HG03025 (cell line): ENCODE data around the gene GID8.
A peak's percentile ranks its signal among the peaks of the same experiment; 100 is the strongest.
"Not testable (repeated sequence)": the region's sequence is repeated elsewhere in the genome, so short reads cannot be mapped to it uniquely, and the experiment has no call there.

ENCODE experiments used
- ATAC-seq: cut with Tn5 transposase; IDR thresholded peaks from one replicate; pipeline ENCODE4 v1.9.1; 2021; ENCODE audit warnings: mild to moderate bottlenecking, moderate library complexity; ENCODE audit not compliant: unreplicated experiment, low FRiP score

The GID8 gene

DNA sequence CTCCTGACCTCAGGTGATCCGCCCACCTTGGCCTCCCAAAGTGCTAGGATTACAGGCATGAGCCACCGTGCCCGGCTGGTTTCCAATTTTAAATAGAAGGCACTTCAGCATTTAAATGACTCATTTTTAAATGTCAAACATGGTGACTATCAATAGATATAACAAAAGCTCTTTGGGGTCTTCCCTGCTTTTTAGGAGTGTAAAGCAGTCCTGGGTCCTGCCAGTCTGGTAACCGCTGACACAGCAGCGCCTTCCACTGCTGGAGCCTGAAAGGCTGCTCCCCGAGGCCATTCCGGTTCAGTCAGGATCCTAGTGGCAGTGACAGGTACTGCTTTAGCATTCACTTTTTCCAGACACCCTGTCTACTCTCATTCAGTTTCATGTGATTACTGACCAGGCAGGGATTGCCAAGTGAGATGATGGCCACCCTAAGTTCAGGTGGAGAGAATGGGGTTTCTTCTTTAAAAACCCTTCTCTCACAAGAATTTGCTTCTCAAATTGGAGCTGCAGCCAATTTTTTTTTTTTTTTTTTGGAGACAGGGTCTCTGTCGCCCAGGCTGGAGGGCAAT is 16.7 kb upstream of the GID8 start:
- ATAC-seq, result no peak

DNA sequence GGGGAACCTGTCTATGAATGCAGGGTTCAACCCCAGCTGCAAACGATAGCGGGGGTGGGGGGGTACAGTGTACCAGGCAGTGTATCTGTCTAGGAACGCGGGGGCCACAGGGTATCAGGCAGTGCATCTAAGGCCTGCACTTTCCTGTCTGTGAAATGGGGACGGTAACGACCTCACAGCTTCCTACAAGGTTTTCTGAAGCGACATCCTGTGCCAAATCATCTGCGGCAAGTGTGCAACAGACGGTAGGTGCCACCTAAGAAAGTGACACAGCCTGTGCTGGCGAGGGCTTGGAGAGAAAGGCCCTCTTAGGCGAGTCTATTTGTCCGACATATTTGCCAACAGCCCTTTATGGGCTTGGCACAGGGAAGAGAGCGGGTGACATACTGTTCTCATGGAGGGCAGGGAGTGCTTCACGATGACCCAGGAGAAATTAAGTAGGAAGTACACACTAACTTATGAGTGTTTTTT is 15.5 kb upstream of the GID8 start:
- ATAC-seq, result no peak

DNA sequence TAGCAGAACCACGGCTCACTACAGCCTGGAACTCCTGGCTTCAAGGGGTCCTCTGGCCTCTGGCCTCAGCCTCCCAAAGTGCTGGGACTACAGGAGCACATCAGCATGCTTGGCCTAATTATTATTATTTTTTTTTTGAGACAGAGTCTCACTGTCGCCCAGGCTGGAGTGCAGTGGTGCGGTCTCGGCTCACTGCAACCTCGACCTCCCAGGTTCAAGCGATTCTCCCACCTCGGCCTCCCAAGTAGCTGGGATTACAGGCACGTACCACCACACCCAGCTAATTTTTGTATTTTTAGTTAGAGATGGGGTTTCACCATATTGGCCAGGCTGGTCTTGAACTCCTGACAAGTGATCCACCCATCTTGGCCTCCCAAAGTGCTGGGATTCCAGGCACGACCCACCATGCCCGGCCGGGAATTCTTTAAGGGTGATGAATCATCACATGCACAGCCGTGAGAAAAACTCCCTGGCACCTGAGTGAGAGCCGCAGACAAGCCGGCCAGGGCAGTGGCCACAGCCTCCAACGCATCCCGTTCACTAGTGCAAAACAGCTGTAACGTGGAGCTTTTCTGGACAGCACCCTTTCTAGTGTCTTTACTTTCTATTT is 14.8 kb upstream of the GID8 start:
- not testable (repeated sequence) for ATAC-seq

DNA sequence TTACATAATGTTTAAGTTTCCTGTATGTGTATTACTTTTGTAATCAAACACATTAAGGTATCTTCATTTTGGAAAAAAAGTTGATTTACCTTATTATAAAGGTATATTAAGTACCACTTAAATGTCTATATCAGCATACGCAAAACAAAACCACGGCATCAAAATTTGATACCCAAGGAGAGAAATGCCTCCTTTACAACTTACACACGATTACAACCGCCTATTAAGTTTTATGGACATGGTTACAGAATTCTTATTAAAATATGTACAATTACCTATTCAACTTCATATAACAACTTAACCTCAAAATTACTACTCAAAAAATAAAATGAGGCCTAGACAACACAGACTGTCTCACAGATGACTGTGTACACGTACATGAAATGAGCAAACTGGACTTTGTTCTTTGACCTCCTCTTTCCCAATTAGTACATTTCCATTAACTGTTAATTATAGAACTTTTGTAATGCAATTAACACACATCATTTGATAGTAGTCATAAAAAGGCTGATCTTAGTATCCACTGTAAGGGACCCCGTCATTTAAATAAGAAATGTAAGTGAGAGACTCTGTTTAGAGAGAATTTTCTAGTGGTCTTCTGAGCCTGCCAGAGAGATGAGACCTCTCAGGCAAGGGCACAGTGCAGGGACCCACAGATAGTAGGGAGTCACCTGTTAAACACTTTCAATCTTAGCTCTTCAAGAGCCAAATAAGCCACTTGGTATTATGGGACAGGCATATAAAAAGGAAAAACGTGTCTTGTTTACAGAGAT is 14.1 kb upstream of the GID8 start:
- ATAC-seq, result no peak

DNA sequence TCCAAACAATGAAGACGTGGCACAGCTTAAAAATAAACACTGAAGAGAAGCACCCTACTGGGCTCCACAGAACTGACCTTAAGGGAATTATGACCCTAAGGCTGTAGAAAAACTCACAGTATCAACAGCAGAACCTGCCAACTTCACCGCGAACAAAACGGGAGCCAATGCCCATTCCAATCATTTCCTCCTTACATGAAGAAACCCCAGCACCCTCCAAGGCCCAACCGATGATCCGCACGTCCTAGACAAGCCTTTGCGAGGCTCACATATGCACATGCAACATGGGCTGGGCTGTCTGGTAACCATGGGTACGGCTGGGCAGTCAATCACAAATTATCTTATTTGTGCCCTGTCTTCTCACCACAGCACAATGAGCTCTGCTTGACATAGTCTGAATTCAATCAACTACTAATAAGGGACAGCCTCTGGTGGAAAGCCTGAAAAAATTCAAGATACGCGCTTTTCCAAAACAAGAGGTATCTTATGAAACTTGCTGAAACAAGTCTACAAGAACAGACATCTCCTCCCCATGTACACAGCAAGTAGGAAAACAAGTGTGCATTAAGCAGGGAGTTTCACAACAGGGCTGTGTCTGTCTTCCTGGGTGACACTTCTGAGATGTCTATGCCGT is 13.4 kb upstream of the GID8 start:
- no peak for ATAC-seq

DNA sequence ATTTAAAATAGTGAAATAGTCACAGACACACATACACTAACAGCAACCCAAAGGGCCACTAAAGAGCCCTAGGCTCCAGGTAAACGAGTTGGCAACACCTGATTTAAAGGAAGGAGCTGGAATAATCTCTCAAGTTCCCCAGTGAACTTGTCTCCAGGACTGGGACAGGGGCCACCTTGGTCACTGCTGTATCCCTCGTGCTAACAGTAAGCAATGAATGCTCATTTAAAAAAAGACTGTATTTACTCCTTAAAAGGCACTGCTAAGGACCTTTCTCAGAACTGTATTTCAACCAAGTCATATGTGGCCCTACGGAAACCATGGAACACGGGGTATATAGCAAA is 12.9 kb upstream of the GID8 start:
- no peak for ATAC-seq

DNA sequence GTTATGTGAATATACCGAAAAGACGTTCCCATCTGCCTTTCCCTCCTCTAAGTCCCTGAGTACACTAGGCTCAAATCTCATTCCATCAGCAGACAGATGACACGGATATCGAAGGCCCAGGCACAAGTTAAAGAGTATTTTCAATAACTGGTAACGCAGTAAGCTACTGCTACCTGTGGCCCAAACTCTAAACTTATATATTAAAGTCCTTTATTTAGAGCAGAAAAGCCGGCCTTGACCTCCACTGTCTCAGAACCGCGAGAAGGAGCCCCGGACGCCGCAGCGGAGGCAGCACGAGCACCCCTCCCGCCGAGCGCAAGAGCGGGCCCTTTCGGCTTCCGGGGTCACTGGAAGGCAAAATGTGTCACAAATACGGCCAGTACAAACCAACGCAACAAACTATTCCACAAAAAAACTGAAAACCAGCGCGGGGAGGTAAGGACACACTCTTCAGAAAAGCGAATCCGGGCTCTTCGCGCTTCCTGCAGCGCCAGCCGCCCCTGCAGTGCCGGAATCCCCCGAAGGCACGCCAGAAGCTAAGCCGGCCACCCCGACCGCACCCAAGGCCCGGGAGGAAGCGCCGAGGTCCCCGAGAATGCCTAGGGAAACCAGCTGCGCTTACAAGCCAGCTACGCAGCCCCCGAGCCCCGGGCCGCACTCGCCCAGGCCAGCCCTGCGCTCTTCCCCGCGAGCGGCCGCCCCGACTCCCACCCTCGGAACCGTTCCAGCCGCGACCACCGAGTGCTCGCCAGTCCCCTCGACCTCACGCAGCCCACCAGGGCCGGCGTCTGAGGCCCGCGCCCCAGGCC is 12.3 kb upstream of the GID8 start:
- peak; percentile 3 for ATAC-seq

DNA sequence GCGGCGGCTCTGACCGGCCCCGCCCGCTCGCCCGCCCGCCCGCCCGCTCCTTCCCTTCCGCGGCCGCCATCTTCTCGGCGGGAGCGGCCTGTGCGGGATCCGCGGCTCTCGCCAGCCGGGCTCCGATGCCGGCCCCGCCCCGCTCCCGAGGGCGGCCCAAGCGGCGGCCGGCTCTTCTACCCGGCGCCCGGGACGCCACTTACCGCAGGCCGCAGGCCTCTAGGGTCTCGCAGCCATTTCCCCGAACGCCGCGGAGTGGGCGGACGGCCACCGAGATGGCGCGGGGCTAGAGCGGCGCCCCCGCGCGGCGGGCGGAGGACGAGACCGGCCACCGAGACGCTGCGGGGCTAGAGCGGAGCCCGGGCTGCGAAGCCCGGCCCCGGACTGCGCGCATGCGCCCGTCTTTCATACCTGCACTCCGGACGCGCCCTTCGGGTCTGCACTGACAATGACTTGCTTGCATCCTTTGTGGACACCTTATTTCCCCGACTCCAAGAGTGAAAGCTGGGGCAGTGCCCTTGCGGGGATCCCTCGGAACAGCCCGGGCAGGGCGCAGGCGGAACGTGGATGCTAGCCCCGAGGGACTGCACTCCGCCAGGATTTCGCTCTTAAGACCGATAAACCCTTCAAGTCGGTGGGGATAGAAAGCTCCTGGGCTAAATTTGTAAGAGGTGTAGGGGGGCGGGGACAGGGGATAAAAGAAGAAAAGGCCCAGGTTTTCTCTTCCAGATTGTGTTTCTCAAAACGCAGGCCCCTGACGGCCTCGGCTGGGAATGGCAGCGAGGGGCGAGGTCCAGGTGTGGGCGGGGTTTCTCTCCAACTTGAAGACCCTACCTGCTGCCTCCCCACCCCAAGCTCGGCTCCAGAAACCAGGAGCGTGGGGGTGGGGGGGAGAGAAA is 11.5 kb upstream of the GID8 start, which contains the start of gene DIDO1:
TSS of gene DIDO1 (minus strand) at position 277 of the 899 bp plus-strand sequence.
- peak; percentile 69 for ATAC-seq

DNA sequence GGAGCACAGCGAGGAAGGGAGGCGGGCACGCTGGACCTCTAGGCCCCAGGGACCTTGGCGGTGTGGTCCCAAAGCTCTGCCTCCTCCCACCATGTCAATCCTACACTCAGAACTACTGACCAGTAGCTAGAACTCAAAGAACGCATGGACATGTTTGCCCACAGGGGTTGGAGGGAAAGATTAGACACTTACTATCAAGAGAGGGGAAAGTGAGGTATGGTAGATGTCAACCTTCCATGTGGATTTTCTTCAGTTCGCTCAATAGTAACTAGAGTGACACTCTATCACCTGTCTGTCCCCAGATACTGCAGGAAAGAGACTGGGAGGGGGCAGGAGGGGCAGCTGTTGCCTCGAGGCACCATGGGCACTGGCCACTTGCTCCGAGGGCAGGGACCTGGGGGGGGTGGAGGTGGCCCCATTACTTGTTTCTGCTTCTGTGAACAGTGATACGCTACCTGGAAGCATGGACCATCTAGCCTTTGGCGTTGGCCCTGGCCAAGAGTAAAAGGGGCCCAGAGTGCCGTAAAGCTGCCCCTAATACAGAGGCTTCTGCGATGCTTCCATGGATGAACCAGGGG is 10.7 kb upstream of the GID8 start:
- no peak for ATAC-seq

DNA sequence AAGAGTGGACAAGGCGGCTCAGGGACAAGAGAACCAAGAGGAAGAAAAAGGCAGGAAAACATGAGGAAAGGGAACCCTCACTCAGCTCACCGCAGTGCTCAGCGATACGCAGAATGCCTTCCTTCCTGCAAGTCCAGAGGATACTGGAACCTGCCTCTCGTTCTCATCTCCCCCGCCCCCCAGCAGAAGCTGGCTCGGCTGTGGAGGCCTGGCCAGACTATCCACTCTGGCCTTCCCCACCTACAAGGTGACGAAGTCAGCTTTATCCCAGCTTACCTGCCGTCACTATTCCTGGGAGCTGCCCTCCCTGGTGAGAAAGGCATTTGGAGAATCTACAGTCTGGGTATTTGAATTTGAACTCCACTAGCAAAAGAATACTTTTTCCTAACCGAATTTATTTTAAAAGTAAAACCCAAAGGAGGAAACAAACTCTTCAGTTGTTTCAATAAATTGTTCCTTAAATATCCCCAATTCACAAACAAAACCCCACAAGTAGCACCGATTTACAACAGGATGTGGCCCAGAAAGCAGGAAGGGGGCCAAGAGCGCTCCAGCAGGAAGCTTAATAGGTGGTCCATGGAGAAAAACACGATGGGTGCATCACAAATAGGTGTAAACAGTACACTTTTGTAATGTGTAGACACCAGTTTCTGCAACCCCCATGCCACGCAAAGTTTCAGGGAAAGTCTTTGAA is 9.6 kb upstream of the GID8 start:
- no peak for ATAC-seq

DNA sequence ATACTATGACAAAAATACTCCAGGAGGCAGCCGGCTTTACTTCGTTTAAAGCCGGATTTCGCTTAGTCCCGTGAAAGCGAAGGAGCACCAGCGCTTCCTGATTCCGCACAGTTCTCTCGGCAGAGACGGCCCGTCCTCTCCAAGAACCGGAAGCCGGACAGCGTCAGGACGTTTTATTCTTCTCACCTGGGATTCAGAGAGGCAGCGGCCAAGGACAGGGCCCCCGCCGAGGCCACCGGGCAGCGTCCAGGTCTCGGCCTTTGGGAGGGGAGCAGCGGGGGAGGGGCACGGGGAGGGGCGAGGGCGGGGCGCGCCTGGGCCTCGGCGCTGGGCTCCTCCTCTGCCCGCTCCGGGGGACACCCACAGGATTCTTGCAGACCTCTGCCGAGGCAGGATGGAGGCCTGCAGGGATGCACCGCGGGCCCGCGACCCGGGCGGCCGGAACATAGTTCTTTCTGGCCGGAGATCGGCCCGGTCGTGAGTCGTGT is 8.9 kb upstream of the GID8 start:
- ATAC-seq, result no peak

DNA sequence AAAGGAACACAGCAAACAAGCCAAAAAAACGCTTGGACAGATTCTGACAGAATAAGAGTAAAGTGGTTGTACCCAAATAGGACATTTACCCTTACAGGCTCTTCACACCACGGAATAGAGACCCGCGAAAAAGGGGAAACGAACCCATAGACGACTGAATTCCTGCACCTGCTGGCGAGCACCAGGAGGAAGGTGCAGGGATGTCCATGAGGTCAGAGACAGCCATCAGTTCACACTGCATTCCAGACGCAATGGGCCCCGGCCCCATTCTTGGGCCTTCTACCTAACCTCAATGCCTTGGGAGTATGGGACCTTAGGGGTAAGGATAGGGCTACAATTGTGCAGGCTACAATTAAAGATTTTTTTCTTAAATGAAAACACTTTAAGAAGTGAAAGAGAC is 6.5 kb upstream of the GID8 start:
- ATAC-seq, result no peak

DNA sequence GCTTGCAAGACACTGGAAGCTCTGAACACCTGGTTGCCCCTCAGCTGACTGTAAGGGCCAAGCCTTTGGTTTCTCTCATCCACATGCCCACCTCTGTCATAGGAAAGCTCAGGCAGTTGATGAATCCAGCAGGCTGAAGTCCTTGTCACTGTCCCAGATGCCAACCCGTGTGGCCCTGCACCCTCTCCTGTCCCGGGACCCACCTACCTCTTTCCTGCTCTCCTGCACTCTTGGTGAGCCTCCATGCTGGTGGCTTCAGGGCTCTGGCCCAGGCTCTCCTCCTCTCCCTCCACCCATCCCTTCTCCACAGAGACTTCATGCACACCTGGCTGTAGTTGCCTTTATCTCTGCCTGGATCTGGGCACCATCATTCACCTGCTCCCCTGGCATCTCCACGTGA is 4.0 kb upstream of the GID8 start:
- no peak for ATAC-seq

DNA sequence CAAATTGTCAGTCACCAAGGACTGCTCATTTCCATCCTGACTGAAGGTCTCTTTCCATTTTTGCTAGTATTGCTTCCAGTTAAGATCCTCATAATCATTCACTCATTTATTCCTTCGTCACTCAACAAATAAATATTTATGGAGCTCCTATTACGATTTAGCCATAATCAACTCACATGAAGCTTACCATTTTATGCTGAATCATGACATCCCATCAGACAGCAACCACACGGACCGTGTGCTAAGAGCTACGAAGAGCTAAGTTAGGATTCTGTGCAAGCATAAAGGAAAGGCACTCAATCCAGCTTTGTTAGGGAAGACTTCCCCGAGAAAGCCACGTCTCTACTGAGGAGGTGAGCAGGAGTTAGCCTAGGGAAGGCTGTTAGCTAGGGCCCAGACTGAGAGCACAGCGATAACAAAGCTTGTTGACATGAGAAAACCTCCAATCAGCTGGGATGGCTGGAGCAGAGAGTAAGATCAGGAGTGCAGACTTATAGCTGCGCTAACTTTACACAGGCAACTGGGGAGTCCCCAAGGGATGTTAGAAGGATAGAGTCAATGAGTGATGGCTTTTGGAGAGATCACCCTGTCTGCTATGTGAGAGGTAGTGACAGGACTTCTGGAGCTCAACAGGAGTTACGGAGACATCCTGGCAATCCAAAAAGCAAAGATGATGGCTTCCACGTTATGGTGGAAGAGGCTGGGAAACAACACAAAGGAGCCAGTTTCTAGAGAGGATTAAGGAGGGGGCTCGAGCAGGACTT is 2.6 kb upstream of the GID8 start:
- ATAC-seq, result no peak

DNA sequence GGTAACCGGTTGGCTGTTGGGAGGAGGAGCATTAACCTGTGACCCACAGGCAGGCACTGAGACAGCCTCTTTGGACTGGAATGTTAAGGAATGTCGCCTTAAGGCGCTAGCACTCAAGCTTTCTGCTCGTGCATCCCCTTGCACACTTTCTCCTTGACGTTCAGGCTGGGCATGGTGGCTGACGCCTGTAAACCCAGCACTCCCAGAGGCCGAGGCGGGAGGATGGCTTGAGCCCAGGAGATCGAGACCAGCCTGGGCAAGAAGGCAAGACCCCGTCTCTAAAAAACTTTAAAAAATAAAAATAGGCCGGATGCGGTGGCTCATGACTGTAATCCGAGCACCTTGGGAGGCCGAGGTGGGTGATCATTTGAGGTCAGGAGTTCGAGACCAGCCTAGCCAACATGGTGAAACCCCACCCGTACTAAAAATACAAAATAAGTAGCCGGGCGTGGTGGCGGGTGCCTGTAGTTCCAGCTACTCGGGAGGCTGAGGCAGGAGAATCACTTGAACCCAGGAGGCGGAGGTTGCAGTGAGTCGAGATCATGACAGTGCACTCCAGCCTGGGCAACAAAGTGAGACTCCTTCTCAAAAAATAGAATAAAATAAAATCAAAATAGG is 1.9 kb upstream of the GID8 start:
- ATAC-seq, result no peak

DNA sequence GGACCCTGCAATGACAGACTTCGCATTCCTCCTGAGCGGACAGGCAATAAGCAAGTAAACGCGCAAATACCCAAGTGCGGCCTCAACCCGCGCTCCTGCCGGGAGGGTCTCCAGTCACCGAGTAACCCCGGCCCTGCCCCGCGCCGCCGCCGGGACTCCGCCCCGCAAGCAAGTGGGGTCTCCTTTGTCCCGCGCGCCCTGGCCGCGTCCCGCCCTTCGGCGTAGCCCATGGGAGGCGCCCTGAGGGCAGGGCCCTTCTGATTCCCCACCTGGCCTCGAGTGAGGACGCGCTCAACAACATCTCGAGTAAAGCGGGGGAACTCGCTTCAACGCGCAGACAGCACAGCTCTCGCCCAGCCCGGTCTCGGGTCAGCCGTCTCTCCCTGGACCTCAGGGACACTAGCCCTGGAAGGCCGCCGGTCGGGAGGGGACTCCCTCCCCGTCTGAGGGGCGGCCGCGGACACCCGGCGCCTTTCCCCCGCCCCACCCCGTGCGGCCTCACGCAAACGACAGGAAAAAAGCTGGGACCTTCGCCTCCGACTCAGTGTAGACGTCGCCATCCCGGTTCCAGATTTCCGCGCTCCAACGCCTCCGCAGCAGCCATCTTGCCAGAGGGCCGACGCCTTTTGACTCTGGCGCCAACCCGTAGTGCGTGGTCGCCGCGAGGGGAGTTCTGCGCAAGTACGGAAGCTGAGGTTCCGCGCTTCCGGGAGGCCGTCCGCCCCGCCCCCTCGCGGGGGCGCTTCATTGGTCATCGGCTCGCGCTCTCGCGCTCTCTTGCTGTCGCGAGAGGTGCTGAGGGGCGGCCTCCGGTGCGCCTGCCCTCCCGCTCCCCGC is 461 bp upstream of the GID8 start:
- peak; percentile 87 for ATAC-seq

DNA sequence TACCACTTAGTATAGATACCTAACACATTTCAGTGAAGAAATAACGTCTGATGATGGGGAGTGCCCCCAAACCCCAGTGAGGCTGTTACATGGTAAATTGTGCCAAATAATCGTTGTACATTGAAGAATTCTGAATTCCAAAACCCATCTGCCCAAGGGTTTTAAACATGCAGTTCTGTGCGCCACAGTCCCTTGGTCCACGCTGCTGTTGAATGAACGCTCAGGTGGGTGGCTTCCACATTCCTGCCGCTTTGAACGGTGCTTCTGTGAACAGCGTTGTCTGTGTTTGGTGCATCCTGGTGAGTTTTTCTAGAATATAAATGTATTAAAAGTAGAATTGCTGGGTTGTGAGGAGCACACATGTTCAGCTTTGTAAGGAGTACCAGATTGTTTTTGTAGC is 2.9 kb downstream of the GID8 start:
- ATAC-seq, result no peak
